ENCODE results near the gene ABHD17A.

DNA sequence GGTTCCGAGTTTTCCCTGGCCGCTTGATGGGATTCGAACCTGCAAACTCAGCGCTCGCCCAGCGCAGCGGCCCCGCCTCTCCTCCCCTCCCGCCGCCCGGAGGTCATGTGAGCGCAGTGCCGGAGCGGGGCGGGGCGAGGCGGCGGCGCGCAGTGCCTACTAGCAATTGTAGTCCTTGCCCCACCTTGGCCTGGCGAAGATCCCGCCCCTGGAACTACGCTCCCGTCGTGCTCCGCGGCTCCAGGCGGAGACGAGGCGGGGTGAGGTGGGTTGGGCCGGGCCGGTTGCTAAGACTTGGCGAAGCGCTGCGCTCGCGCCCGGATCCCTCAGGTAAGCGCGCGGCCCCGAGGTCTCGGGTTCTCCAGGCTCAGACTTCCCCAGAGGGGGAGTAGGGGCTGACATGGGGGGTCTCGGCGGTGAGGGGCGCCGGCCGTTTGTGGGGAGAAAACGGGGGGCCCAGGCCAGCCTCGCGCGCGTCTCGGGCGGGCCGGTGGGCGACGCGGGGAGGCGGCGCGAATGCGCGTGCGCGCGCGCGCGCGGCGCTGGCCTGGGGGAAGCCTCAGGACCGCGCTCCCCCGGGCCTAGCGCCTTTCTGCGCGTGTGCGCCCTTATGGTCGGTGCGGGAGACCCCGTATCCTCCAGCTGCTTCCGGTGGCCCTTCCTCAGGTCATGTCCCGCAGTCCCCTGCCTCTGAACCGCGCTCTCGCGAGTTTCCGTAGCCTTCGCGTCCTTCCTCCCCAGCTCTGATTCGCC is 20.0 kb upstream of the ABHD17A start, which contains the start of the genes ADAT3 and SCAMP4:
- TF ChIP-seq, protein P1, sequence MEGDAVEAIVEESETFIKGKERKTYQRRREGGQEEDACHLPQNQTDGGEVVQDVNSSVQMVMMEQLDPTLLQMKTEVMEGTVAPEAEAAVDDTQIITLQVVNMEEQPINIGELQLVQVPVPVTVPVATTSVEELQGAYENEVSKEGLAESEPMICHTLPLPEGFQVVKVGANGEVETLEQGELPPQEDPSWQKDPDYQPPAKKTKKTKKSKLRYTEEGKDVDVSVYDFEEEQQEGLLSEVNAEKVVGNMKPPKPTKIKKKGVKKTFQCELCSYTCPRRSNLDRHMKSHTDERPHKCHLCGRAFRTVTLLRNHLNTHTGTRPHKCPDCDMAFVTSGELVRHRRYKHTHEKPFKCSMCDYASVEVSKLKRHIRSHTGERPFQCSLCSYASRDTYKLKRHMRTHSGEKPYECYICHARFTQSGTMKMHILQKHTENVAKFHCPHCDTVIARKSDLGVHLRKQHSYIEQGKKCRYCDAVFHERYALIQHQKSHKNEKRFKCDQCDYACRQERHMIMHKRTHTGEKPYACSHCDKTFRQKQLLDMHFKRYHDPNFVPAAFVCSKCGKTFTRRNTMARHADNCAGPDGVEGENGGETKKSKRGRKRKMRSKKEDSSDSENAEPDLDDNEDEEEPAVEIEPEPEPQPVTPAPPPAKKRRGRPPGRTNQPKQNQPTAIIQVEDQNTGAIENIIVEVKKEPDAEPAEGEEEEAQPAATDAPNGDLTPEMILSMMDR (conservative IDR thresholded peaks at IDR 0.05; ENCODE audit: low read depth, low read length): no peak
- no peak for TF ChIP-seq EZH2 (IDR thresholded peaks at IDR 0.05; ENCODE audit: low read length, unreplicated experiment)

Measured in PC-3 (cell line).